ENCODE measurements around the gene ULK4. TPM values are rescaled to one million over a fixed set of nuclear protein-coding genes. Genes with fewer than 3 reads are reported as not detected.
"Not testable (repeated sequence)": the region's sequence is repeated elsewhere in the genome, so short reads cannot be mapped to it uniquely, and the experiment has no call there.

Gene ULK4
- total RNA-seq, 1 experiment from 2014 or later: 4.2 TPM

DNA sequence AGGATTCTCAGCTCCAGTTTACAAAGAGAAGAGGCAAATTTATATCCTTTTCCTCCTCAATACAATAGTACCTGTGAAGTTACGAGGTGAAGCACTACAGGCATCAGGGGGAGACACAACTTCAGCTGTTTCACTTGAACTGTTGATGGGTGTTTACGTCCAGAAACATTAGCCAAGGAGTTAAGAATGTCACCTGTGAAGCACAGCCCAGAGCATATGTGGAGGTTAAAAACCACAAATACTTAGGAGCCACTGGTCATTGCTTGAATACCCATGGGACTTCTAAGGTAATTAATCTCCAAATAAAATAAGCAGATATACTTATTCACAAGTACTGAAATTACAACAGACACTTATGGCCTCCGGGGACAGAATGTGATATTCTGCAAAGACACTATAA, 246.5 kb downstream of the ULK4 start:
- no peaks in the 10 kb centered on the region for H3K36me3 Mint-ChIP-seq (ENCODE audit: insufficient read depth, unreplicated experiment)
- no TSS peak for BruUV-seq (replicated peaks)
- TF ChIP-seq, protein P1, sequence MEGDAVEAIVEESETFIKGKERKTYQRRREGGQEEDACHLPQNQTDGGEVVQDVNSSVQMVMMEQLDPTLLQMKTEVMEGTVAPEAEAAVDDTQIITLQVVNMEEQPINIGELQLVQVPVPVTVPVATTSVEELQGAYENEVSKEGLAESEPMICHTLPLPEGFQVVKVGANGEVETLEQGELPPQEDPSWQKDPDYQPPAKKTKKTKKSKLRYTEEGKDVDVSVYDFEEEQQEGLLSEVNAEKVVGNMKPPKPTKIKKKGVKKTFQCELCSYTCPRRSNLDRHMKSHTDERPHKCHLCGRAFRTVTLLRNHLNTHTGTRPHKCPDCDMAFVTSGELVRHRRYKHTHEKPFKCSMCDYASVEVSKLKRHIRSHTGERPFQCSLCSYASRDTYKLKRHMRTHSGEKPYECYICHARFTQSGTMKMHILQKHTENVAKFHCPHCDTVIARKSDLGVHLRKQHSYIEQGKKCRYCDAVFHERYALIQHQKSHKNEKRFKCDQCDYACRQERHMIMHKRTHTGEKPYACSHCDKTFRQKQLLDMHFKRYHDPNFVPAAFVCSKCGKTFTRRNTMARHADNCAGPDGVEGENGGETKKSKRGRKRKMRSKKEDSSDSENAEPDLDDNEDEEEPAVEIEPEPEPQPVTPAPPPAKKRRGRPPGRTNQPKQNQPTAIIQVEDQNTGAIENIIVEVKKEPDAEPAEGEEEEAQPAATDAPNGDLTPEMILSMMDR (IDR thresholded peaks at IDR 0.05; ENCODE audit: insufficient read depth in 1 of 2, low read depth in 1 of 2, low read length in 1 of 2, severe bottlenecking in 1 of 2, unreplicated experiment in 1 of 2): no peak
- Histone ChIP-seq H3K36me3 (ENCODE audit: control insufficient read depth, insufficient read depth, low read length) (no peaks in the 10 kb centered on the region), H3K4me3 (ENCODE audit: low read depth, low read length) (no peak overlapping the region), H3K4me1 (no peaks in the 10 kb centered on the region), H3K27me3 (replicated peaks; ENCODE audit: control insufficient read depth, insufficient read depth, low read length) (no peaks in the 10 kb centered on the region), H3K9me3 (no peaks in the 10 kb centered on the region)
- H3K4me1 Mint-ChIP-seq (ENCODE audit: low read depth, unreplicated experiment): no peaks in the 10 kb centered on the region
- ChIA-PET POLR2A (no interaction called here), CTCF (no interaction called here)
- H3K27ac Mint-ChIP-seq (ENCODE audit: unreplicated experiment): no peak overlapping the region
- no peaks in the 10 kb centered on the region for H3K9me3 Mint-ChIP-seq (ENCODE audit: unreplicated experiment)
- H3K27me3 Mint-ChIP-seq (ENCODE audit: insufficient read depth, unreplicated experiment): no peaks in the 10 kb centered on the region
- no peak for DNase-seq
- H3K4me3 Mint-ChIP-seq (ENCODE audit: unreplicated experiment): no peak overlapping the region
- intact Hi-C loops (cut with micrococcal nuclease; ENCODE audit: unreplicated experiment): no loop called here

DNA sequence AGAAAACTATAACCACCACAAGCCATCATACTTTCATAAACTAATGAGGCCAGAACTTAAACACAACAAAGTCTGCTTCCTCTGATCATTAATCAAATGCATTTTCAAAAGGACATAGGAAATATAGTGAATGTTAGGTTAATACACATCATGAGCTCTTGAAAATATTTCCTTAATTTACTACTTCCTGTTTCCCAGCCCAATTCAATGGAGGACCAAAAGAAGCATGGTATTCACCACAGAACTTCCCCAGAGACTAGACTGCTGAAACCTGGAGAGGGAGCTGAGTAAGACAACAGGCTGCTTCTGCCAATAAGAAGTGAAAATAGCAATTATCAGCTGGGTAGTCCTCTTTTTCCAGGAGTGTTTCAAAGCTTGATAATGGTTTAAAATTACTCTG, 250.3 kb downstream of the ULK4 start:
- Mint-ChIP-seq H3K27me3 (ENCODE audit: insufficient read depth, unreplicated experiment) (no peaks in the 10 kb centered on the region), H3K4me1 (ENCODE audit: low read depth, unreplicated experiment) (no peaks in the 10 kb centered on the region), H3K27ac (ENCODE audit: unreplicated experiment) (no peak overlapping the region), H3K9me3 (ENCODE audit: unreplicated experiment) (no peaks in the 10 kb centered on the region), H3K4me3 (ENCODE audit: unreplicated experiment) (no peak overlapping the region), H3K36me3 (ENCODE audit: insufficient read depth, unreplicated experiment) (no peaks in the 10 kb centered on the region)
- TF ChIP-seq, protein P1 (IDR thresholded peaks at IDR 0.05; ENCODE audit: insufficient read depth in 1 of 2, low read depth in 1 of 2, low read length in 1 of 2, severe bottlenecking in 1 of 2, unreplicated experiment in 1 of 2): no peak
- intact Hi-C loops (cut with micrococcal nuclease; ENCODE audit: unreplicated experiment): no loop called here
- ChIA-PET CTCF (no interaction called here), POLR2A (no interaction called here)
- H3K9me3 ChIP-seq: no peaks in the 10 kb centered on the region
- no peaks in the 10 kb centered on the region for H3K4me1 ChIP-seq
- no peak overlapping the region for H3K4me3 ChIP-seq (ENCODE audit: low read depth, low read length)
- no TSS peak for BruUV-seq (replicated peaks)
- no peak for DNase-seq
- H3K36me3 ChIP-seq (ENCODE audit: control insufficient read depth, insufficient read depth, low read length): no peaks in the 10 kb centered on the region
- no peaks in the 10 kb centered on the region for H3K27me3 ChIP-seq (replicated peaks; ENCODE audit: control insufficient read depth, insufficient read depth, low read length)

DNA sequence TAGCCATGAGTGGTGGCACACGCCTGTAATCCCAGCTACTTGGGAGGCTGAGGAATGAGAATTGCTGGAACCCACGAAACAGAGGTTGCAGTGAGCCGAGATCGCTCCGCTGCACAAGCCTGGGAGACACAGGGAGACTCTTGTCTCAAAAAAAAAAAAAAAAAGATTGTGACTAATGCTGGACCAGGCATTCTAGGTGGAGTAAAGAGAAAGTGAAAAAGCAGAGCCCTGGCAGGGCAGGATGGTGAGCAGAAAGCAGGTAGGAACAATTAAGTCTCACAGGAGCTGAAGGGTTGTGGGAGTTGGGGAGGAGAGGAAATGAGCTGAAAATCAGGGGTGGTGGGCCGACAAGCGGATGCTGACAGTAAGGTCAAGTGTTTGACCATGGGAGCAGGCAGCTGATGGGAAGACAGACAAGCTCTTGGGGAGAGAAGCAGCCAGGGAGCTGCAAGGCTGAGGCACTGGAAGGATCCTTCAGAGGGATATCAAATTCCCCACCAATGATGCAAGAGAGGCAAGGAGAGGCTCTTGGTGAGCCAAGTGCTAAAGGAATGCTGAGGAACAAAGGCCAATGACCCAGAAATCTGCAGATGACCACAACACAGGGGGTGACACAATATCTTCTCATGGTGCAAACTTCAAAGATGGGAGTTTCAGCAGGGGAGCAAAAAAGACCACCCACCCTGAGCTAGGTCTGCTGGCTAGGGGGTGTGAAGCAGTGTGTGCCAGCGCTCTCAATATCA, 251.1 kb downstream of the ULK4 start:
- DNase-seq: no peak
- no peaks in the 10 kb centered on the region for H3K9me3 Mint-ChIP-seq (ENCODE audit: unreplicated experiment)
- no TSS peak for BruUV-seq (replicated peaks)
- H3K27me3 Mint-ChIP-seq (ENCODE audit: insufficient read depth, unreplicated experiment): no peaks in the 10 kb centered on the region
- H3K4me1 Mint-ChIP-seq (ENCODE audit: low read depth, unreplicated experiment): no peaks in the 10 kb centered on the region
- TF ChIP-seq, protein P1 (IDR thresholded peaks at IDR 0.05; ENCODE audit: insufficient read depth in 1 of 2, low read depth in 1 of 2, low read length in 1 of 2, severe bottlenecking in 1 of 2, unreplicated experiment in 1 of 2): no peak
- intact Hi-C loops (cut with micrococcal nuclease; ENCODE audit: unreplicated experiment): no loop called here
- Histone ChIP-seq H3K9me3 (no peaks in the 10 kb centered on the region), H3K36me3 (ENCODE audit: control insufficient read depth, insufficient read depth, low read length) (no peaks in the 10 kb centered on the region), H3K27me3 (replicated peaks; ENCODE audit: control insufficient read depth, insufficient read depth, low read length) (no peaks in the 10 kb centered on the region), H3K4me1 (no peaks in the 10 kb centered on the region), H3K4me3 (ENCODE audit: low read depth, low read length) (no peak overlapping the region)
- ChIA-PET POLR2A (no interaction called here), CTCF (no interaction called here)
- H3K36me3 Mint-ChIP-seq (ENCODE audit: insufficient read depth, unreplicated experiment): no peaks in the 10 kb centered on the region
- H3K27ac Mint-ChIP-seq (ENCODE audit: unreplicated experiment): no peak overlapping the region
- H3K4me3 Mint-ChIP-seq (ENCODE audit: unreplicated experiment): no peak overlapping the region

DNA sequence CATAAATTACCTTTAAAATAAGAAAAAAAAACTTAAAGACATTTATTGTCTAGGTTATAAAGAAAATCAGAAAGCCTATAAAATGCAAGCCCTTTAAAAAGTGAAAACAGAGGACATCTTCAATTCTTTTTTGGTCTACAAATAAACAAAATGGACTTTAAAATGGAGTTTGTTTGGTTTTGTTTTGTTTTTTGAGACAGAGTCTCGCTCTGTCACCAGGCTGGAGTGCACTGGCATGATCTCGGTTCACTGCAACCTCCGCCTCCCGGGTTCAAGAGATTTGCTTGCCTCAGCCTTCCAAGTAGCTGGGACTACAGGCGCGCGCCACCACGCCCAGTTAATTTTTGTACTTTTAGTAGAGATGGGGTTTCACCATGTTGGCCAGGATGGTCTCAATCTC, 252.7 kb downstream of the ULK4 start:
- DNase-seq; H3K9me3 ChIP-seq; H3K27me3 Mint-ChIP-seq (ENCODE audit: insufficient read depth, unreplicated experiment); H3K36me3 ChIP-seq (ENCODE audit: control insufficient read depth, insufficient read depth, low read length); H3K4me3 ChIP-seq (ENCODE audit: low read depth, low read length); BruUV-seq (replicated peaks); H3K36me3 Mint-ChIP-seq (ENCODE audit: insufficient read depth, unreplicated experiment); intact Hi-C loops (cut with micrococcal nuclease; ENCODE audit: unreplicated experiment); H3K27me3 ChIP-seq (replicated peaks; ENCODE audit: control insufficient read depth, insufficient read depth, low read length); H3K4me3 Mint-ChIP-seq (ENCODE audit: unreplicated experiment); H3K4me1 Mint-ChIP-seq (ENCODE audit: low read depth, unreplicated experiment); CTCF ChIA-PET; H3K27ac Mint-ChIP-seq (ENCODE audit: unreplicated experiment); H3K9me3 Mint-ChIP-seq (ENCODE audit: unreplicated experiment); POLR2A ChIA-PET; H3K4me1 ChIP-seq: not testable (repeated sequence)
